ENCODE measurements around the gene NMB. TPM values are rescaled to one million over a fixed set of nuclear protein-coding genes. Genes with fewer than 3 reads are reported as not detected.

The NMB gene
- total RNA-seq, 1 donor from 2014 or later, result 0.52 TPM

DNA sequence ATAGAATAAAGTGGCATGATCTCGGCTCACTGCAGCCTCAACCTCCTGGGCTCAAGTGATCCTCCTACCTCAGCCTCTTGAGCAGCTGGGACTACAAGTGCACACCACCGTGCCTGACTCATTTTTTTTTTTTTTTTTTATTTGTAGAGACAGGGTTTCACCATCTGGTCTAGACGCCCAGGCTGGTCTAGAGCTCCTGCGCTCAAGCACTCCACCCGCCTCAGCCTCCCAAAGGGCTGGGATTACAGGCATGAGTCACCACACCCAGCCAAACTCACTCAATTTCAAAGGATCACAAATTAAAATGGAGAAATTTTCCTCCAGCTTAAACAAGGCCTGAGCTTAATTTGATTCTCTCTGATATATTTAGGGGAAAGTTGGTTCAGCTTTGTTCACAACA, 27.3 kb upstream of the NMB start:
- H3K36me3 ChIP-seq (ENCODE audit: control insufficient read depth in 3 of 3, insufficient read depth in 3 of 3, low read length in 3 of 3), result peaks cover 6 to 15% (median 12%) of the 10 kb centered on the region in 3 donors
- no peak overlapping the region for H3K9ac ChIP-seq (ENCODE audit: low read depth in 1 of 3, low read length in 3 of 3)
- H3K4me1 ChIP-seq (ENCODE audit: control insufficient read depth in 3 of 3, insufficient read depth in 3 of 3, low read length in 3 of 3), result no peaks in the 10 kb centered on the region
- no peaks in the 10 kb centered on the region for H3K9me3 ChIP-seq (ENCODE audit: control insufficient read depth in 3 of 3, low read length in 3 of 3)
- no peaks in the 10 kb centered on the region for H3K27me3 ChIP-seq (ENCODE audit: control insufficient read depth in 3 of 3, insufficient read depth in 3 of 3, low read length in 3 of 3)
- H3K4me3 ChIP-seq (ENCODE audit: low read length in 3 of 3), result no peak overlapping the region
- H3K27ac ChIP-seq (ENCODE audit: low read depth, low read length), result peak overlapping the region; percentile 0

DNA sequence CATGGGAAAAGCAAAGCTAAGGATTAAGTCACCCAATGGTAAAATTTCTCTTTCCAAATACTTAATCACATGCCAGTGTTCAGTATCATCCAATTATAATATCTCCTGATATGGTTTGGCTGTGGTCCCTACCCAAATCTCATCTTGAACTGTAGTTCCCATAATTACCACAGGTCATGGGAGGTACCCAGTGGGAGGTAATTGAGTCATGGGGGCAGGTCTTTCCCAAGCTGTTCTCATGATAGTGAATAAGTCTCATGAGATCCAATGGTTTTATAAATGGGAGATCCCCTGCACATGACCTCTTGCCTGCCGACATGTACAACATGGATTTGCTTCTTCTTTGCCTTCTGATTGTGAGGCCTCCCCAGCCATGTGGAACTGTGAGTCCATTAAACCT, 26.1 kb upstream of the NMB start:
- Histone ChIP-seq H3K27me3 (ENCODE audit: control insufficient read depth in 3 of 3, insufficient read depth in 3 of 3, low read length in 3 of 3) (no peaks in the 10 kb centered on the region), H3K27ac (ENCODE audit: low read depth, low read length) (no peak overlapping the region), H3K9ac (ENCODE audit: low read depth in 1 of 3, low read length in 3 of 3) (no peak overlapping the region), H3K4me3 (ENCODE audit: low read length in 3 of 3) (no peak overlapping the region), H3K4me1 (ENCODE audit: control insufficient read depth in 3 of 3, insufficient read depth in 3 of 3, low read length in 3 of 3) (no peaks in the 10 kb centered on the region), H3K9me3 (ENCODE audit: control insufficient read depth in 3 of 3, low read length in 3 of 3) (no peaks in the 10 kb centered on the region), H3K36me3 (ENCODE audit: control insufficient read depth in 3 of 3, insufficient read depth in 3 of 3, low read length in 3 of 3) (peaks cover 10 to 22% (median 14%) of the 10 kb centered on the region in 3 donors)

DNA sequence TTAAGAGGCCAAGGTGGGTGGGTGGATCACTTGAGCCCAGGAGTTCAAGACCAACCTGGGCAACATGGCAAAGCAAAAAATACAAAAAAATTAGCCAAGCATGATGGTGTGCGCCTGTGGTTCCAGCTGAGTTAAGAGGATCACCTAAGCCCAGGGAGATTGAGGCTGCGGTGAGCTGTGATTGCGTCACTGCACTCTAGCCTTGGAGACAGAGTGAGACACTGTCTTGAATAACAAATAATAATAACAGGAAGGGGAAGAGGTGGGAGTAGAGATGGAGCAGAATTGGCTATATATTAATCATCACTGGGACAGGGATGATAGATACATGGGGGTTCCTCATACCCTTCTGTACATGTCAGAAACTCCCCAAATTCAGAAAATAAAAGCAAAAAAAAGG, 23.8 kb upstream of the NMB start:
- Histone ChIP-seq H3K27me3 (ENCODE audit: control insufficient read depth in 3 of 3, insufficient read depth in 3 of 3, low read length in 3 of 3) (no peaks in the 10 kb centered on the region), H3K9ac (ENCODE audit: low read depth in 1 of 3, low read length in 3 of 3) (no peak overlapping the region), H3K4me1 (ENCODE audit: control insufficient read depth in 3 of 3, insufficient read depth in 3 of 3, low read length in 3 of 3) (no peaks in the 10 kb centered on the region), H3K36me3 (ENCODE audit: control insufficient read depth in 3 of 3, insufficient read depth in 3 of 3, low read length in 3 of 3) (peaks cover 8 to 21% (median 16%) of the 10 kb centered on the region in 3 donors), H3K4me3 (ENCODE audit: low read length in 3 of 3) (no peak overlapping the region), H3K27ac (ENCODE audit: low read depth, low read length) (no peak overlapping the region), H3K9me3 (ENCODE audit: control insufficient read depth in 3 of 3, low read length in 3 of 3) (no peaks in the 10 kb centered on the region)

DNA sequence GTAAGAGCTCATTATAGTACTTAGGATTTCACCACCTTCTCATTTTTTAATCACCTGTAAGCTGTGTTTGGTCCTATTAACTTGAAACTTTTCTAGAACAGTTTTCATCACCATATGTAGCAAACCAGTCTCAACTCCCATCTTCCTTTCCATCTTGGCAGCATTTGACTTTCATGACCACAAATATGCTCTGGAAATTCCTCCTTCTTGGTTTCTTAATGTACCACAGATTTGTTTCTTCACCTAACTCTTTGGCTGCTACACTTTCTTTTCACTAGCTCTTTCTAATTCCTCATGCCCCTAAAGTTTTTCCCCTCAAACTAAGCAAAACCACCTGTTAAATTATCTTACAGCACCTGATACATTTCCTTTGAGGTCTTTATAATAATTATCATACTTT, 13.2 kb upstream of the NMB start:
- H3K9me3 ChIP-seq (ENCODE audit: control insufficient read depth in 3 of 3, low read length in 3 of 3), result no peaks in the 10 kb centered on the region
- H3K4me1 ChIP-seq (ENCODE audit: control insufficient read depth in 3 of 3, insufficient read depth in 3 of 3, low read length in 3 of 3), result no peaks in the 10 kb centered on the region
- H3K27me3 ChIP-seq (ENCODE audit: control insufficient read depth in 3 of 3, insufficient read depth in 3 of 3, low read length in 3 of 3), result no peaks in the 10 kb centered on the region
- peaks cover 10 to 32% (median 23%) of the 10 kb centered on the region in 3 donors for H3K36me3 ChIP-seq (ENCODE audit: control insufficient read depth in 3 of 3, insufficient read depth in 3 of 3, low read length in 3 of 3)
- no peak overlapping the region for H3K9ac ChIP-seq (ENCODE audit: low read depth in 1 of 3, low read length in 3 of 3)
- H3K4me3 ChIP-seq (ENCODE audit: low read length in 3 of 3), result no peak overlapping the region
- no peak overlapping the region for H3K27ac ChIP-seq (ENCODE audit: low read depth, low read length)

DNA sequence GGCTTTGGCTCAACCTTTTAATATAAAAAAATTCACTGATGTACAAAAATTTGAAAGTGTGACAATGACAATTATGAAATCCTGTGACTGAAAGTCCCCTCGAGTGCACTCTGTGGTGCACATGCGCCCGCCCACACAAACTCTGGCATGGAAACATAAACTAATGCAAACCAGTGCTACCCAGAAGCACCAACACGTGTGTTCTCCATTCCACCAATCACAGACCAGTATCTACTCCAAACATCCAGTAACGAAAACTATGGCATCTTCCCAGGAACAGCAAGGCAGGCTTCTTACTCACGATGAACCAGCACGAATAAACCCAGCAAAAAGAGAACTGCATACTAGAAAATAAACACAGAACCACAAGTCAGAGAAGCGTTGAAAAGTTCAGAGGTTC, 11.7 kb upstream of the NMB start:
- peaks cover 11 to 43% (median 25%) of the 10 kb centered on the region in 3 donors for H3K36me3 ChIP-seq (ENCODE audit: control insufficient read depth in 3 of 3, insufficient read depth in 3 of 3, low read length in 3 of 3)
- no peaks in the 10 kb centered on the region for H3K4me1 ChIP-seq (ENCODE audit: control insufficient read depth in 3 of 3, insufficient read depth in 3 of 3, low read length in 3 of 3)
- no peak overlapping the region for H3K9ac ChIP-seq (ENCODE audit: low read depth in 1 of 3, low read length in 3 of 3)
- H3K9me3 ChIP-seq (ENCODE audit: control insufficient read depth in 3 of 3, low read length in 3 of 3), result no peaks in the 10 kb centered on the region
- no peaks in the 10 kb centered on the region for H3K27me3 ChIP-seq (ENCODE audit: control insufficient read depth in 3 of 3, insufficient read depth in 3 of 3, low read length in 3 of 3)
- H3K27ac ChIP-seq (ENCODE audit: low read depth, low read length), result no peak overlapping the region
- H3K4me3 ChIP-seq (ENCODE audit: low read length in 3 of 3), result no peak overlapping the region

DNA sequence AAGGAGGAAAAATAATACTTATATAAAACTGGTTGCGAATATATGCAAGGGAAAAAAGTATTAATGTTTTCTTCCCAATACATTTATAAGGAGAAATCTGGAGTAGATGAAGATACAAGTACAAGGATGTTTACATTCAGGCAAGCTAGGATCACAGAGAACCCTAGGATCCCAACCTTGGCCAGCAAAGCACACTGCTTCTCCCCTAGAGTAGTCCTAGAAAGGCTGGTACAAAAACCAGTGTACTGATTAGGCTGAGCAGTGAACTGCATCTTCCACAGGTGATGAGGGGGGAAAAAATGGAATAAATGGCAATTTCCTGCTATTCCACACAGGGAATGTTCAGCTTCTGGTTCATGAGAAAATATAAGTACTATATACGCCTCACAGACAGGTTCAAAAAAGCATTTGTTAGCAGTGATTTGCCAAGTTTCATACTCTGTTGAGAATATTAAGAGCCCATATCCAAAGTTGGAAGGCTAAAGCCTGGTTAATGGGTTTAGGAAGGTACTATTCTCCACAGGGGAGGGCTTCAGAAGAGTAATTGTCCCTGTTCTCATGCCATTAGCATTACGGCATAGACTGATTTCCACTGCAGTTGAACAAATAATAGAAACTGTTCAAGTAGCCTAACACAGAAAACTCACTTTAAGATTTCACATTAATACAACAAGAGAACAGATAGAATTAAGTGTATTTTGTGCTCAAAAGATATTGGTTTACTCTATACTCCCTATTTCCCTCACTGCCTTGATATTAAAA, 10.4 kb upstream of the NMB start:
- H3K4me3 ChIP-seq (ENCODE audit: low read length in 3 of 3), result no peak overlapping the region
- H3K36me3 ChIP-seq (ENCODE audit: control insufficient read depth in 3 of 3, insufficient read depth in 3 of 3, low read length in 3 of 3), result peaks cover 8 to 44% (median 24%) of the 10 kb centered on the region in 3 donors
- no peaks in the 10 kb centered on the region for H3K4me1 ChIP-seq (ENCODE audit: control insufficient read depth in 3 of 3, insufficient read depth in 3 of 3, low read length in 3 of 3)
- H3K27ac ChIP-seq (ENCODE audit: low read depth, low read length), result no peak overlapping the region
- H3K9me3 ChIP-seq (ENCODE audit: control insufficient read depth in 3 of 3, low read length in 3 of 3), result no peaks in the 10 kb centered on the region
- no peaks in the 10 kb centered on the region for H3K27me3 ChIP-seq (ENCODE audit: control insufficient read depth in 3 of 3, insufficient read depth in 3 of 3, low read length in 3 of 3)
- no peak overlapping the region for H3K9ac ChIP-seq (ENCODE audit: low read depth in 1 of 3, low read length in 3 of 3)

DNA sequence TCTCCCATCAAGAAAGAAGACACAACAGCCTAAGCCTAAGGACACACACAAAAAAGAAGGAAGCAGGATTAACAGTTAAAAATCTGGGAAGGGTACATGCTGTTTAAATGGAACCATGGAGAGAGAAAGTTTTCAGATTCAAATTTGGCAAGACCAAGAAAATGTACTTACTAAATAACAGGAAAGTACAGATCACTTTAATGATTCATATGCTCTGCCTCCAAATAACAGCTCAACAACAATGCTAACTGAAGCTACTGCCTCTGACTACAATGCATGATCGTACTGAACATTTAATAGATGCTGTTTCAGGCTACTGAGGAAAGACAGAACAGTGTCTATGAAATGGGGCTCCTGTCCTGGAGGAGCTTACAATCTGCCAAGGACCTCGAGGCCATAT, 8.4 kb upstream of the NMB start:
- no peaks in the 10 kb centered on the region for H3K27me3 ChIP-seq (ENCODE audit: control insufficient read depth in 3 of 3, insufficient read depth in 3 of 3, low read length in 3 of 3)
- no peak overlapping the region for H3K27ac ChIP-seq (ENCODE audit: low read depth, low read length)
- H3K36me3 ChIP-seq (ENCODE audit: control insufficient read depth in 3 of 3, insufficient read depth in 3 of 3, low read length in 3 of 3), result peaks cover 8 to 39% (median 24%) of the 10 kb centered on the region in 3 donors
- H3K9me3 ChIP-seq (ENCODE audit: control insufficient read depth in 3 of 3, low read length in 3 of 3), result no peaks in the 10 kb centered on the region
- no peak overlapping the region for H3K9ac ChIP-seq (ENCODE audit: low read depth in 1 of 3, low read length in 3 of 3)
- no peak overlapping the region for H3K4me3 ChIP-seq (ENCODE audit: low read length in 3 of 3)
- H3K4me1 ChIP-seq (ENCODE audit: control insufficient read depth in 3 of 3, insufficient read depth in 3 of 3, low read length in 3 of 3), result no peaks in the 10 kb centered on the region

DNA sequence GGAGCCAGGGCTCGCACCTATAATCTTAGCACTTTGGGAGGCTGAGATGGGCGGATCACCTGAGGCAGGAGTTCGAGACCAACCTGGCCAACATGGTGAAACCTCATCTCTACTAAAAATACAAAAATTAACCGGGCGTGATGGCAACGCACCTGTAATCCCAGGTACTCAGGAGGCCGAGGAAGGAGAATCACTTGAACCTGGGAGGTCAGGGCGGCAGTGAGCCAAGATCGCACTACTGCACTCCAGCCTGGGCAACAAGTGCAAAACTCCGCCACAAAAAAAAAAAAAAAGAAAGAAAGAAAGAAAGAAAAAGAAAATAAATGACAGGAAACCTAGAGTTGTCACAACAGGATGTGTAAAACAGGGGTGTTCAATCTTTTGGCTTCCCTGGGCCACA, 3.0 kb upstream of the NMB start:
- H3K4me3 ChIP-seq (ENCODE audit: low read length in 3 of 3), result no peak overlapping the region
- no peak overlapping the region for H3K9ac ChIP-seq (ENCODE audit: low read depth in 1 of 3, low read length in 3 of 3)
- peaks cover 7 to 18% (median 15%) of the 10 kb centered on the region in 3 donors for H3K4me1 ChIP-seq (ENCODE audit: control insufficient read depth in 3 of 3, insufficient read depth in 3 of 3, low read length in 3 of 3)
- no peaks in the 10 kb centered on the region for H3K9me3 ChIP-seq (ENCODE audit: control insufficient read depth in 3 of 3, low read length in 3 of 3)
- no peak overlapping the region for H3K27ac ChIP-seq (ENCODE audit: low read depth, low read length)
- no peaks in the 10 kb centered on the region for H3K27me3 ChIP-seq (ENCODE audit: control insufficient read depth in 3 of 3, insufficient read depth in 3 of 3, low read length in 3 of 3)
- peaks cover 4 to 11% (median 8%) of the 10 kb centered on the region in 3 donors for H3K36me3 ChIP-seq (ENCODE audit: control insufficient read depth in 3 of 3, insufficient read depth in 3 of 3, low read length in 3 of 3)

DNA sequence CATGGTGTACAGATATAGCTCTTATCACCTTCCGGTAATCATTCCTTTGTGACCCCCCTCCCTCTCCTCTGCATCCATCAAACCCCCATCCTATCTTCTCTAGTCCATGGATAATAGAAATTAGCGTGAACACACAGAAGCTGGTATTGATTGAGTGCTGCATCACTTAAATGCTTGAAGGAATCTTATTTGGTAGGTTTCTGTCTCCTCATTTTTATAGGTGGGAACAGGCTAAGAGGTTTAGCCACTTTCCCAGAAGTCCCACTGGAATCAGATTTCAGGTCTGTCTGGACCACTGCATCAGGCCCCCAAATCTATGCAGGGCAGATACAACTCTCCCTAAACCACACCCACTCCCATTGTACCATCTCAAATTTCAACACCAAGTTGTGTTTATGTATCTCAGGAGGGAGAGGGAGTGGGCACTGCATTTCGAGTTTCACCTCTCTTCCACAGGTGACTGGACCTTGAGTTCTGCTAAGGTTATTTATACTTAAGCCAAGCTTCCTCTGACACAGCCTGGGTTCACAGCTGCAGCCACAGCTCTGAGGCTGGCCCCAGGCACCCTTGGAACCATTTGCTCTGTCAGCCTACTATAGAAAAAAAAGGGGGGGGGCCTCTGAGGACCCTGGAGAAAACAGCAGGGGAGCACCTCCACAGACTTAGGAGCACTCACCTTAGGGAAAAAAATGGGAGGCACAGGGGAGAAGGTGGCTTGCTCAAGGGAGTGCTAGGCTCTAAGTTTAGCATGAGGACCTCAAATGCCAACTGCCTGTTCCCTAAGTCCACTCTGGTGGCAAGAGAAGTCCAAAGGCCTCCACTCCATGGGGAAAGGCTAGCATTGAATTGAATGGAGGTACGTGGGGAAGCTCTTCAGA, 2.1 kb upstream of the NMB start:
- Histone ChIP-seq H3K27ac (ENCODE audit: low read depth, low read length) (no peak overlapping the region), H3K4me3 (ENCODE audit: low read length in 3 of 3) (no peak overlapping the region), H3K27me3 (ENCODE audit: control insufficient read depth in 3 of 3, insufficient read depth in 3 of 3, low read length in 3 of 3) (no peaks in the 10 kb centered on the region), H3K9me3 (ENCODE audit: control insufficient read depth in 3 of 3, low read length in 3 of 3) (no peaks in the 10 kb centered on the region), H3K36me3 (ENCODE audit: control insufficient read depth in 3 of 3, insufficient read depth in 3 of 3, low read length in 3 of 3) (peaks cover 0 to 5% (median 3%) of the 10 kb centered on the region in 3 donors), H3K9ac (ENCODE audit: low read depth in 1 of 3, low read length in 3 of 3) (no peak overlapping the region), H3K4me1 (ENCODE audit: control insufficient read depth in 3 of 3, insufficient read depth in 3 of 3, low read length in 3 of 3) (peaks cover 8 to 25% (median 17%) of the 10 kb centered on the region in 3 donors)
